CD14-positive monocyte (primary cell): ENCODE data around the gene AKT1. TPM values are rescaled to one million over a fixed set of nuclear protein-coding genes. Genes with fewer than 3 reads are reported as not detected.
A peak's percentile ranks its signal among the peaks of the same experiment; 100 is the strongest.

Experiments
- DNase-seq, 3 donors: peaks; one replicate each; pipeline ENCODE4 v3.0.0-alpha.2; 2011 to 2022
- H2AFZ ChIP-seq: 2 replicates; pipeline ENCODE4 v1.6.0; 2012; ENCODE audit warnings: mild to moderate bottlenecking, low read depth, low read length, inconsistent platforms; ENCODE audit not compliant: insufficient read depth, poor library complexity, severe bottlenecking
- H3K27ac ChIP-seq, 2 donors: 1 replicate in 1 of 2; 2 replicates in 1 of 2; pipeline ENCODE4 v1.5.1; 2012 to 2013; ENCODE audit warnings: low read length in 2 of 2, control low read depth in 1 of 2, inconsistent platforms in 1 of 2, low read depth in 1 of 2, mild to moderate bottlenecking in 1 of 2
- H3K27me3 ChIP-seq, 2 donors: one replicate each; pipeline versions ENCODE4 v1.6.0 to v1.6.1; 2011 to 2013; ENCODE audit warnings: low read length in 2 of 2; ENCODE audit not compliant: control insufficient read depth in 2 of 2, insufficient read depth in 2 of 2
- H3K36me3 ChIP-seq, 2 donors: replicated peaks in 1 of 2; 1 replicate in 1 of 2; 2 replicates in 1 of 2; pipeline versions ENCODE4 v1.5.1 to v1.6.1; 2012 to 2013; ENCODE audit warnings: low read length in 2 of 2, control low read depth in 1 of 2, inconsistent platforms in 1 of 2, mild to moderate bottlenecking in 1 of 2; ENCODE audit not compliant: insufficient read depth in 2 of 2, control insufficient read depth in 1 of 2
- H3K4me1 ChIP-seq, 2 donors: 1 replicate in 1 of 2; 2 replicates in 1 of 2; pipeline versions ENCODE4 v1.5.1 to v1.6.1; 2012 to 2013; ENCODE audit warnings: low read length in 2 of 2, control low read depth in 1 of 2, inconsistent platforms in 1 of 2, mild to moderate bottlenecking in 1 of 2, moderate library complexity in 1 of 2; ENCODE audit not compliant: insufficient read depth in 2 of 2, control insufficient read depth in 1 of 2
- H3K4me2 ChIP-seq: replicated peaks from 2 replicates; pipeline ENCODE3; 2012; ENCODE audit warnings: low read length, moderate library complexity, mild to moderate bottlenecking; ENCODE audit not compliant: poor library complexity, severe bottlenecking; ENCODE audit errors: extremely low read depth
- H3K4me3 ChIP-seq, 3 experiments: fragments of 200-600 bp in 1 of 3; sonication (generic) in 1 of 3; replicated peaks in 1 of 3; 1 replicate in 2 of 3; 2 replicates in 1 of 3; pipeline ENCODE4 v1.5.1; 2011 to 2013; ENCODE audit warnings: low read length in 3 of 3, mild to moderate bottlenecking in 3 of 3, control low read depth in 2 of 3, low read depth in 2 of 3, inconsistent platforms in 1 of 3, moderate library complexity in 1 of 3
- H3K79me2 ChIP-seq: 2 replicates; pipeline ENCODE4 v1.6.0; 2012; ENCODE audit warnings: mild to moderate bottlenecking, control low read depth, inconsistent platforms, low read length, moderate library complexity; ENCODE audit not compliant: insufficient read depth
- H3K9ac ChIP-seq: 2 replicates; pipeline ENCODE4 v1.6.0; 2017; ENCODE audit warnings: low read length, mild to moderate bottlenecking; ENCODE audit not compliant: insufficient read depth, poor library complexity, severe bottlenecking
- H3K9me3 ChIP-seq, 2 donors: replicated peaks in 1 of 2; 1 replicate in 1 of 2; 2 replicates in 1 of 2; pipeline versions ENCODE4 v1.5.1 to v1.6.1; 2012 to 2013; ENCODE audit warnings: low read length in 2 of 2, control low read depth in 1 of 2; ENCODE audit not compliant: control insufficient read depth in 1 of 2, insufficient read depth in 1 of 2
- H4K20me1 ChIP-seq: 2 replicates; pipeline ENCODE4 v1.6.0; 2012; ENCODE audit warnings: mild to moderate bottlenecking, low read length, control low read depth, moderate library complexity; ENCODE audit not compliant: insufficient read depth
- H3K27ac Mint-ChIP-seq, 7 donors: one replicate each; pipeline ENCODE4 v1.8.0; 2020; ENCODE audit warnings: mild to moderate bottlenecking in 7 of 7, mixed read lengths in 7 of 7, moderate library complexity in 6 of 7, inconsistent platforms in 2 of 7
- H3K27me3 Mint-ChIP-seq, 3 donors: one replicate each; pipeline ENCODE4 v1.8.0; 2021 to 2022; ENCODE audit warnings: low read depth in 3 of 3, mild to moderate bottlenecking in 3 of 3, mixed read lengths in 3 of 3, moderate library complexity in 3 of 3, inconsistent platforms in 1 of 3
- H3K36me3 Mint-ChIP-seq, 2 donors: one replicate each; pipeline ENCODE4 v1.8.0; 2020; ENCODE audit warnings: mixed read lengths in 2 of 2, inconsistent platforms in 1 of 2, mild to moderate bottlenecking in 1 of 2
- H3K4me1 Mint-ChIP-seq: one replicate; pipeline ENCODE4 v1.8.0; 2020; ENCODE audit warnings: mild to moderate bottlenecking, mixed read lengths
- H3K4me3 Mint-ChIP-seq, 2 donors: one replicate each; pipeline ENCODE4 v1.8.0; 2020; ENCODE audit warnings: mild to moderate bottlenecking in 2 of 2, mixed read lengths in 2 of 2, moderate library complexity in 1 of 2
- H3K9me3 Mint-ChIP-seq, 7 donors: one replicate each; pipeline ENCODE4 v1.8.0; 2020 to 2022; ENCODE audit warnings: mixed read lengths in 7 of 7, mild to moderate bottlenecking in 6 of 7, moderate library complexity in 6 of 7, inconsistent platforms in 2 of 7
- CTCF ChIP-seq: fragments of 200-600 bp; IDR thresholded peaks from one replicate; pipeline ENCODE4 v1.8.0; 2022; ENCODE audit warnings: antibody characterized with exemption, mild to moderate bottlenecking
- WGBS: methylation state at CpG from one replicate; pipeline ENCODE4 v1.1.5; 2013; ENCODE audit warnings: missing lambda C conversion rate; ENCODE audit not compliant: insufficient coverage; 5-methylcytosine and 5-hydroxymethylcytosine counted together
- intact Hi-C, 2 donors: fragments of 100-400 bp; cut with micrococcal nuclease; formaldehyde crosslinking; loops; one replicate each; pipeline versions ENCODE4 v1.15.0 to v1.15.1; 2023
- polyA plus RNA-seq, 3 donors: library from polyadenylated mRNA; depleted of rRNA in 1 of 3; unstranded in 2 of 3; stranded (reverse) in 1 of 3; fragments of 300-500 nt in 2 of 3; fragments of >200 nt in 1 of 3; fragmentation: Illumina TruSeq in 2 of 3; gene quantifications; 1 replicate in 2 of 3; 2 replicates in 1 of 3; pipeline ENCODE4 v1.2.3, GENCODE V29; 2012 to 2021

Gene AKT1
- polyA plus RNA-seq, 3 donors, result 7.2 to 180 (median 26.4) TPM

- Histone ChIP-seq H3K9me3 (no peaks in the 10 kb centered on the region), H4K20me1 (peaks cover 41% of the 10 kb centered on the region), H3K27ac (no peak overlapping the region), H3K4me1 (peaks cover 19 to 23% of the 10 kb centered on the region in 2 donors), H3K36me3 (peaks cover 38 to 59% of the 10 kb centered on the region in 2 donors), H3K9ac (no peak overlapping the region), H3K79me2 (peaks cover 44% of the 10 kb centered on the region), H3K4me3 (no peak overlapping the region), H2AFZ (no peak overlapping the region), H3K27me3 (no peaks in the 10 kb centered on the region), H3K4me2 (no peak overlapping the region)
- Mint-ChIP-seq H3K4me3 (no peak overlapping the region), H3K36me3 (peaks cover 42 to 56% of the 10 kb centered on the region in 2 donors), H3K9me3 (peaks cover 0 to 2% (median 0%) of the 10 kb centered on the region in 7 donors), H3K4me1 (peaks cover 10% of the 10 kb centered on the region), H3K27me3 (no peaks in the 10 kb centered on the region), H3K27ac (peak overlapping the region in 2 of 7 donors; percentile 19 to 63)
- intact Hi-C loops, result no loop called here
- 86% methylated on average over 19 of the region's 27 CpGs for WGBS
- no peak for TF ChIP-seq CTCF
- DNase-seq, result no peak
Measured at GRCh38 chr14:104756477-104757237, 38.9 kb downstream of the AKT1 start.

GRCh38 chr14:104755621-104756020, 39.9 kb downstream of the AKT1 start:
- H3K9me3 ChIP-seq, result no peaks in the 10 kb centered on the region
- H3K36me3 ChIP-seq, result peaks cover 34 to 55% of the 10 kb centered on the region in 2 donors
- Mint-ChIP-seq H3K27ac (no peak overlapping the region), H3K4me1 (peaks cover 10% of the 10 kb centered on the region), H3K36me3 (peaks cover 39 to 54% of the 10 kb centered on the region in 2 donors), H3K9me3 (peaks cover 0 to 5% (median under 1%) of the 10 kb centered on the region in 7 donors), H3K27me3 (no peaks in the 10 kb centered on the region), H3K4me3 (no peak overlapping the region)
- H3K9ac ChIP-seq, result no peak overlapping the region
- H3K4me1 ChIP-seq, result peaks cover 19 to 23% of the 10 kb centered on the region in 2 donors
- H3K4me2 ChIP-seq, result no peak overlapping the region
- H3K27me3 ChIP-seq, result no peaks in the 10 kb centered on the region
- no peak for TF ChIP-seq CTCF
- intact Hi-C loops, result no loop called here
- H3K27ac ChIP-seq, result peak overlapping the region in 1 of 2 donors; percentile 95
- DNase-seq, result no peak
- H4K20me1 ChIP-seq, result peaks cover 41% of the 10 kb centered on the region
- no peak overlapping the region for H2AFZ ChIP-seq
- 87% methylated on average over 11 of the region's 11 CpGs for WGBS
- H3K4me3 ChIP-seq, result no peak overlapping the region
- H3K79me2 ChIP-seq, result peaks cover 44% of the 10 kb centered on the region
